SK-N-SH (cell line): ENCODE measurements around the gene ADAMTS17. TPM values are rescaled to one million over a fixed set of nuclear protein-coding genes. Genes with fewer than 3 reads are reported as not detected.

Experiments used
- CTCF ChIA-PET: fragments of 300-600, 350-600 bp; formaldehyde crosslinking; extraction: SDS; loops from one replicate; lab custom pipeline; 2021; lab: Yijun Ruan, JAX
- POLR2A ChIA-PET: fragments of 350-600 bp; sonication (Branson Sonifier 250); formaldehyde crosslinking; extraction: SDS; loops from one replicate; lab custom pipeline; 2020; ENCODE audit warnings: antibody characterized with exemption, inconsistent platforms; lab: Yijun Ruan, JAX
- DNase-seq: peaks from one replicate; pipeline ENCODE4 v3.0.0; 2012
- H2AFZ ChIP-seq: fragments of 200-600 bp; sonication (generic); 2 replicates; pipeline ENCODE4 v1.8.1; 2016; ENCODE audit warnings: antibody characterized with exemption, mild to moderate bottlenecking, low read depth
- H3F3A ChIP-seq: fragments of 200-600 bp; sonication (generic); replicated peaks from 2 replicates; pipeline ENCODE3; 2016; ENCODE audit warnings: antibody characterized with exemption, mild to moderate bottlenecking; ENCODE audit not compliant: insufficient read depth
- H3K27ac ChIP-seq, 2 experiments: fragments of 200-500 bp in 1 of 2; fragments of 200-600 bp in 1 of 2; sonication (Bioruptor generic) in 1 of 2; sonication (generic), shearing (Covaris generic) in 1 of 2; 2 replicates each; pipeline versions ENCODE4 v1.5.1 to v1.6.1; 2014 to 2016; ENCODE audit warnings: low read depth in 2 of 2, inconsistent platforms in 1 of 2, low read length in 1 of 2, mild to moderate bottlenecking in 1 of 2, mixed read lengths in 1 of 2
- H3K27me3 ChIP-seq: fragments of 200-600 bp; sonication (generic), shearing (Covaris generic); 2 replicates; pipeline ENCODE4 v1.6.1; 2016; ENCODE audit warnings: mixed run types; ENCODE audit not compliant: insufficient read depth
- H3K36me3 ChIP-seq, 2 experiments: fragments of 200-500 bp in 1 of 2; fragments of 200-600 bp in 1 of 2; sonication (Bioruptor generic) in 1 of 2; sonication (generic) in 1 of 2; replicated peaks in 1 of 2; 2 replicates each; pipeline versions ENCODE3 to v1.5.1; 2014 to 2016; ENCODE audit warnings: low read length in 1 of 2, mild to moderate bottlenecking in 1 of 2; ENCODE audit not compliant: insufficient read depth in 2 of 2, control insufficient read depth in 1 of 2
- H3K4me1 ChIP-seq, 2 experiments: fragments of 200-500 bp in 1 of 2; fragments of 200-600 bp in 1 of 2; sonication (Bioruptor generic) in 1 of 2; sonication (generic), shearing (Covaris generic) in 1 of 2; 2 replicates each; pipeline versions ENCODE4 v1.5.1 to v1.6.1; 2014 to 2016; ENCODE audit warnings: low read depth in 1 of 2, low read length in 1 of 2, mixed run types in 1 of 2; ENCODE audit not compliant: insufficient read depth in 2 of 2, control insufficient read depth in 1 of 2
- H3K4me2 ChIP-seq: fragments of 200-600 bp; sonication (generic), shearing (Covaris generic); 2 replicates; pipeline ENCODE4 v1.6.1; 2017; ENCODE audit warnings: mixed run types
- H3K4me3 ChIP-seq, 2 experiments: fragments of 200-500 bp in 1 of 2; fragments of 200-600 bp in 1 of 2; sonication (Bioruptor generic) in 1 of 2; sonication (generic), shearing (Covaris generic) in 1 of 2; 2 replicates each; pipeline versions ENCODE4 v1.5.1 to v1.8.1; 2014 to 2016; ENCODE audit warnings: low read depth in 2 of 2, inconsistent platforms in 1 of 2, low read length in 1 of 2, mild to moderate bottlenecking in 1 of 2, mixed read lengths in 1 of 2, moderate library complexity in 1 of 2
- H3K79me2 ChIP-seq: fragments of 200-600 bp; sonication (generic); 2 replicates; pipeline ENCODE4 v1.8.1; 2017; ENCODE audit warnings: mild to moderate bottlenecking; ENCODE audit not compliant: insufficient read depth
- H3K9ac ChIP-seq: fragments of 200-600 bp; sonication (generic); 2 replicates; pipeline ENCODE4 v1.6.1; 2017; ENCODE audit warnings: mixed run types
- H3K9me2 ChIP-seq: fragments of 200-600 bp; sonication (generic); 2 replicates; pipeline ENCODE4 v1.6.1; 2017; ENCODE audit warnings: mixed run types
- H3K9me3 ChIP-seq: fragments of 200-600 bp; sonication (generic); 2 replicates; pipeline ENCODE4 v1.6.1; 2017; ENCODE audit warnings: mixed run types, mild to moderate bottlenecking, moderate library complexity
- H4K20me1 ChIP-seq: fragments of 200-600 bp; sonication (generic); 2 replicates; pipeline ENCODE4 v1.6.1; 2017; ENCODE audit warnings: mild to moderate bottlenecking, mixed run types; ENCODE audit not compliant: insufficient read depth
- ELF1 ChIP-seq: IDR thresholded peaks from 2 replicates; pipeline ENCODE4 v1.4.0; 2012
- FOSL2 ChIP-seq: IDR thresholded peaks from 2 replicates; pipeline ENCODE4 v1.4.0; 2012; ENCODE audit warnings: low read depth, mild to moderate bottlenecking, moderate library complexity, borderline replicate concordance
- GABPA ChIP-seq: IDR thresholded peaks from 2 replicates; pipeline ENCODE4 v1.4.0; 2012; ENCODE audit warnings: low read depth, mild to moderate bottlenecking
- GATA2 ChIP-seq: sonication (generic); formaldehyde crosslinking; IDR thresholded peaks from 2 replicates; pipeline ENCODE4 v1.5.0; 2020; ENCODE audit warnings: mild to moderate bottlenecking, missing genetic modification reagents
- JUND ChIP-seq: IDR thresholded peaks from 2 replicates; pipeline ENCODE4 v1.4.0; 2012
- MAX ChIP-seq: IDR thresholded peaks from 2 replicates; pipeline ENCODE4 v1.4.0; 2012; ENCODE audit warnings: low read depth
- MEF2A ChIP-seq: IDR thresholded peaks from 2 replicates; pipeline ENCODE4 v1.4.0; 2012; ENCODE audit warnings: low read depth, borderline replicate concordance
- NRF1 ChIP-seq: IDR thresholded peaks from 2 replicates; pipeline ENCODE4 v1.6.1; 2012; ENCODE audit warnings: low read depth, mild to moderate bottlenecking, low read length
- RCOR1 ChIP-seq: fragments of 150-350 bp; IDR thresholded peaks from 2 replicates; pipeline ENCODE4 v1.6.1; 2017; ENCODE audit warnings: antibody characterized with exemption, low read length
- RFX5 ChIP-seq: IDR thresholded peaks from 2 replicates; pipeline ENCODE4 v1.6.1; 2012; ENCODE audit warnings: mild to moderate bottlenecking, improper control_type of control experiment, low read length
- RXRA ChIP-seq: IDR thresholded peaks from 2 replicates; pipeline ENCODE4 v1.4.0; 2012; ENCODE audit warnings: low read depth, mild to moderate bottlenecking, borderline replicate concordance
- TEAD4 ChIP-seq: IDR thresholded peaks from 2 replicates; pipeline ENCODE4 v1.4.0; 2012; ENCODE audit warnings: mild to moderate bottlenecking, borderline replicate concordance; ENCODE audit not compliant: insufficient read depth
- WGBS: methylation state at CpG from one replicate; pipeline ENCODE4 v1.1.6; 2017; ENCODE audit warnings: low lambda C conversion rate; 5-methylcytosine and 5-hydroxymethylcytosine counted together
- polyA plus RNA-seq, 3 experiments: library from polyadenylated mRNA; depleted of rRNA; stranded (reverse); fragments of >200 nt; gene quantifications; 2 replicates each; pipeline ENCODE4 v1.2.3, GENCODE V29; 2012
- TF ChIP-seq, protein P1 (sequence below): fragments of 150-350 bp; IDR thresholded peaks from 2 replicates; pipeline ENCODE4 v1.6.1; 2017; ENCODE audit warnings: antibody characterized with exemption, low read length, low read depth, borderline replicate concordance
- TF ChIP-seq, protein P2 (sequence below): IDR thresholded peaks from 2 replicates; pipeline ENCODE4 v1.6.1; 2012; ENCODE audit warnings: mild to moderate bottlenecking, low read depth, low read length, moderate library complexity

Gene ADAMTS17
- polyA plus RNA-seq, 1 of the 3 experiments (the other 2 are of a cell fraction), result not detected

GRCh38 chr15:100330221-100330620 lies 11.6 kb downstream of the ADAMTS17 start (continued):
- TF ChIP-seq, protein P1, sequence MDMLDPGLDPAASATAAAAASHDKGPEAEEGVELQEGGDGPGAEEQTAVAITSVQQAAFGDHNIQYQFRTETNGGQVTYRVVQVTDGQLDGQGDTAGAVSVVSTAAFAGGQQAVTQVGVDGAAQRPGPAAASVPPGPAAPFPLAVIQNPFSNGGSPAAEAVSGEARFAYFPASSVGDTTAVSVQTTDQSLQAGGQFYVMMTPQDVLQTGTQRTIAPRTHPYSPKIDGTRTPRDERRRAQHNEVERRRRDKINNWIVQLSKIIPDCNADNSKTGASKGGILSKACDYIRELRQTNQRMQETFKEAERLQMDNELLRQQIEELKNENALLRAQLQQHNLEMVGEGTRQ, result no peak
- TF ChIP-seq MAX, result no peak

DNA sequence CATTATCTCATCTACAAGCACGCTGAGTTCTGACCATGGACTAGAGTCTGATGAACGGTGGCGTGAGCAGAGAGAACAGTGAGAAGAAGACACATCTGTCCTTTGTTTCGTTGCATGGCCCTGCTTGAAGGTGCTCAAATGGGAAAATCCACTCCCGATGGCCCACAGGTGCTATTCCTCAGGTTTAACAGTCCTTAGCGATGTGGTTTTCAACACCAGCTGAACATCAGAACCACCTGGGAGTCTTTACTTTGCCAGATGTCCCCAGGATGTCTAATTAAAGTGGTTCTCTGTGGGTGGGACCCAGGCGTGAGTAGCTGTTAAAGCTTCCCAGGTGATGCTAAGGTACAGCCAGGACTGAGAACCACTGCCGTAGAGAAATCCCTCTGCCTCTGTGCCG lies 13.0 kb downstream of the ADAMTS17 start:
- POLR2A ChIA-PET, result no interaction called here

DNA sequence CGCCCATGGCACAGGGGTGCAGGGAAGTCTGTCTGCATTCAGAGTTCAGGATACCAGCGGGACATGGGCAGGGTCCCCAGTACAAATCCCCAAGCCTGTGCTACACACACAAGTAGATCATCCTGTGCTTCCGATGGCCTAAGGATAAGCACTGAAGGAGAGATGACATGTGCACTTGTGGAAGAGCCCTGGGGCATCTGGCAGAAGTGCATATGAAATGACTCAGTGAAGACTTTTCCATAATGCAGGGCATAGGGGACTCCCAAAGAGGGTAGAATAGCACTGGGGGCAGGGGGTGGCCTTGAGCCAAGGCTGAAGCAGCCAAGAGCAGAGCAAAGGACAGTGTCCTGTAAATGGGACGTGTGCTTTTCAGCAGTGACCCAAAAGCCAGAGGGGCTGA lies 22.9 kb downstream of the ADAMTS17 start:
- H3K27me3 ChIP-seq, result no peaks in the 10 kb centered on the region
- DNase-seq, result no peak

More for the DNA sequence above, 13.0 kb downstream of the ADAMTS17 start:
- no peak overlapping the region for H3K4me3 ChIP-seq
- no peak for DNase-seq
- H3K9ac ChIP-seq, result no peak overlapping the region
- no peaks in the 10 kb centered on the region for H3K9me3 ChIP-seq
- H3F3A ChIP-seq, result no peaks in the 10 kb centered on the region
- no peaks in the 10 kb centered on the region for H3K27me3 ChIP-seq
- H3K36me3 ChIP-seq, result no peaks in the 10 kb centered on the region
- WGBS, result 64% methylated on average over 8 of the region's 9 CpGs
- H4K20me1 ChIP-seq, result no peaks in the 10 kb centered on the region
- TF ChIP-seq NRF1, result no peak
- TF ChIP-seq GATA2 (CRISPR knock-in tag), result no peak
- no peak for TF ChIP-seq GABPA
- no peak for TF ChIP-seq RFX5
- no peak for TF ChIP-seq MEF2A
- no peak for TF ChIP-seq JUND
- TF ChIP-seq RXRA, result no peak
- no peak overlapping the region for H3K27ac ChIP-seq
- H2AFZ ChIP-seq, result no peak overlapping the region
- H3K79me2 ChIP-seq, result no peaks in the 10 kb centered on the region
- peaks cover 0 to 2% of the 10 kb centered on the region in 2 experiments; a peak in 1 of 4 replicates for H3K4me1 ChIP-seq
- CTCF ChIA-PET, result interaction anchor here (1.0 to 1.2 kb wide), 2 partner anchors 11 to 145 kb away, joined by 3 read pairs; no protein-coding TSS in a partner anchor
- no peaks in the 10 kb centered on the region for H3K9me2 ChIP-seq
- no peak overlapping the region for H3K4me2 ChIP-seq

More for the DNA sequence above, 22.9 kb downstream of the ADAMTS17 start:
- Histone ChIP-seq H3K4me1 (no peaks in the 10 kb centered on the region), H3K36me3 (no peaks in the 10 kb centered on the region), H4K20me1 (no peaks in the 10 kb centered on the region), H3K27ac (no peak overlapping the region), H3K4me2 (no peak overlapping the region), H3K4me3 (no peak overlapping the region), H3K9me3 (no peaks in the 10 kb centered on the region), H2AFZ (no peak overlapping the region), H3F3A (no peaks in the 10 kb centered on the region), H3K9me2 (no peaks in the 10 kb centered on the region), H3K79me2 (no peaks in the 10 kb centered on the region), H3K9ac (no peak overlapping the region)
- WGBS, result 18% methylated on average over 4 of the region's 4 CpGs
- TF ChIP-seq FOSL2 (no peak), ELF1 (no peak), RCOR1 (no peak), TEAD4 (no peak)
- TF ChIP-seq, protein P2, sequence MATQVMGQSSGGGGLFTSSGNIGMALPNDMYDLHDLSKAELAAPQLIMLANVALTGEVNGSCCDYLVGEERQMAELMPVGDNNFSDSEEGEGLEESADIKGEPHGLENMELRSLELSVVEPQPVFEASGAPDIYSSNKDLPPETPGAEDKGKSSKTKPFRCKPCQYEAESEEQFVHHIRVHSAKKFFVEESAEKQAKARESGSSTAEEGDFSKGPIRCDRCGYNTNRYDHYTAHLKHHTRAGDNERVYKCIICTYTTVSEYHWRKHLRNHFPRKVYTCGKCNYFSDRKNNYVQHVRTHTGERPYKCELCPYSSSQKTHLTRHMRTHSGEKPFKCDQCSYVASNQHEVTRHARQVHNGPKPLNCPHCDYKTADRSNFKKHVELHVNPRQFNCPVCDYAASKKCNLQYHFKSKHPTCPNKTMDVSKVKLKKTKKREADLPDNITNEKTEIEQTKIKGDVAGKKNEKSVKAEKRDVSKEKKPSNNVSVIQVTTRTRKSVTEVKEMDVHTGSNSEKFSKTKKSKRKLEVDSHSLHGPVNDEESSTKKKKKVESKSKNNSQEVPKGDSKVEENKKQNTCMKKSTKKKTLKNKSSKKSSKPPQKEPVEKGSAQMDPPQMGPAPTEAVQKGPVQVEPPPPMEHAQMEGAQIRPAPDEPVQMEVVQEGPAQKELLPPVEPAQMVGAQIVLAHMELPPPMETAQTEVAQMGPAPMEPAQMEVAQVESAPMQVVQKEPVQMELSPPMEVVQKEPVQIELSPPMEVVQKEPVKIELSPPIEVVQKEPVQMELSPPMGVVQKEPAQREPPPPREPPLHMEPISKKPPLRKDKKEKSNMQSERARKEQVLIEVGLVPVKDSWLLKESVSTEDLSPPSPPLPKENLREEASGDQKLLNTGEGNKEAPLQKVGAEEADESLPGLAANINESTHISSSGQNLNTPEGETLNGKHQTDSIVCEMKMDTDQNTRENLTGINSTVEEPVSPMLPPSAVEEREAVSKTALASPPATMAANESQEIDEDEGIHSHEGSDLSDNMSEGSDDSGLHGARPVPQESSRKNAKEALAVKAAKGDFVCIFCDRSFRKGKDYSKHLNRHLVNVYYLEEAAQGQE, result no peak
- CTCF ChIA-PET, result no interaction called here
- POLR2A ChIA-PET, result no interaction called here
